ENCODE measurements around the gene MACROD2.

MACROD2 gene

DNA sequence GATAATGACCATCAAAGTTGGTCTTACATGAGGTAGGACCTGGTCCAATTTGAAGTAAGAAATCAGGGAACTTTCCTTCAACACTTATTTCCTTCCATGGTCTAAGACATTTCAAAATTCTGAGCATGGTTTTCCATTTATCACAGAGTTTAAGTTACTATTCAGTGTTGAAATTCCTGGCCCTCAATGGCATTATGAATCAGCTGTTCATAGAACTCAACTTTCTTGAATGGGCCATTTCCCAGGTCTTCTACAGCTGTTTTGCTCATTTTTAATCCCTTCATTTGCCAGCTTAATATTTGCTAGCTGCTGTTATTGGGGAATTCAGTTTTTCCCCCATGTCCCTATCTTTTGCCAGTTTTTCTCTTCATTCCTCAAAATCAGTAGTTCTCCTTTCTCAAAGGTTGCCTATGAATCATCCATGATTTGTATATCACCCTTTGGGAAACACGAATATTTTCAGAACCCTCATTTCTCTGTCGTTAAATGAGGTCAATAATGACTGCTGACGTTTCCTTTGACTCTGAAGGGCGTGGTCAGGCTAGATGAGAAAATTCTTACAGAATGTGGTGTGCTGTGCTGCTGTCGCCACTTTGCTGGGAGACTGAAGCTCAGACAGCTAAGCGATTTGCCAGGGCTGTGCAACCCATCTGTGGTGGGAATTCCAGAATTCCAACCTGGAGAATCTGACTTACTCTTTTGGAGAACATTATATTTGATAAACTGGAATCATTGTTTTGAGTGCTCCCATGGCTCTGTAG lies 558.6 kb downstream of the MACROD2 start:
- no peak for DNase-seq

DNA sequence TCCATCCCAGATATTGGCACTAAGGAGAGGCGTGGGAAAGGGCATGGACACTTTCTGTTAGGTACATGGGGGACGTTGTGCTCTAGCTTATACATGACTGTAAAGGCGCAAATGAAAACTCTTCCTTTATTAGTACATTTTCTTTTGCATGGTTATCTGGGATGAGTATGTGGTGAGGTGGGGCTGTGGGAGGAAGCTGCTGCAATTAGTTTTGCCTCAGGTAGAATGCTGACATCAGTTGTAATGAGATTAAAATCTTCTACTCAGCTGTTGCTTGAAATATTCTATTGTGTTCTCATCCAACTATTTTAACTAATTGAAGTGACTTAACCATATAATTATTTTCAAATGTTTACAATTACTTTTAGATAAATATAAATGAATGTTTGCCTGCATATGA lies 560.4 kb downstream of the MACROD2 start:
- DNase-seq, result no peak

GRCh38 chr20:14556206-14556605 lies 560.9 kb downstream of the MACROD2 start:
- DNase-seq, result no peak

DNA sequence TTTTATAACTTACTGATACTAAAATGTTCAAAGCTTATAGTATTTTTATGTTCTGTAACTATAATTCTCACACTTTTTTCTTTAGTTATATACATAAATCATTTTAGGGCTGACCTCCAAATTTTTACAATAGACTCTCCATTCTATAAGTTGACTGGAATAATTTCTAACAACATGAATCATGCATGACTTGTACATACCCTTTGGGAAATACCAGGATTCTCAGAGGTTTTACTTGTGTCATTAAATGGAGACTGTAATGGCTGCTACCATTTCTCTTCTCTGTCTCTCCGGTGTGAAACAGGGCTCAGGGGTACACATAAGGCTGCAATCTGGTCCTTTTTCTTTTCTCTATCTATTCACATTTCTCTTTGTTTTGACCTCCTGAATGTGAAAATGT lies 564.3 kb downstream of the MACROD2 start:
- no peak for DNase-seq

GRCh38 chr20:14561741-14562221 lies 566.5 kb downstream of the MACROD2 start:
- DNase-seq, result no peak

GRCh38 chr20:14562981-14563380 lies 567.7 kb downstream of the MACROD2 start:
- DNase-seq, result no peak

- no peak for DNase-seq
Measured at GRCh38 chr20:14566505-14566904, 571.2 kb downstream of the MACROD2 start.

- DNase-seq, result no peak
Measured at GRCh38 chr20:14568225-14568624, 572.9 kb downstream of the MACROD2 start.

- no peak for DNase-seq
Measured at GRCh38 chr20:14568701-14569100, 573.4 kb downstream of the MACROD2 start.

GRCh38 chr20:14569641-14570040 lies 574.3 kb downstream of the MACROD2 start:
- DNase-seq, result no peak

- no peak for DNase-seq
Measured at GRCh38 chr20:14570811-14571210, 575.5 kb downstream of the MACROD2 start.

DNA sequence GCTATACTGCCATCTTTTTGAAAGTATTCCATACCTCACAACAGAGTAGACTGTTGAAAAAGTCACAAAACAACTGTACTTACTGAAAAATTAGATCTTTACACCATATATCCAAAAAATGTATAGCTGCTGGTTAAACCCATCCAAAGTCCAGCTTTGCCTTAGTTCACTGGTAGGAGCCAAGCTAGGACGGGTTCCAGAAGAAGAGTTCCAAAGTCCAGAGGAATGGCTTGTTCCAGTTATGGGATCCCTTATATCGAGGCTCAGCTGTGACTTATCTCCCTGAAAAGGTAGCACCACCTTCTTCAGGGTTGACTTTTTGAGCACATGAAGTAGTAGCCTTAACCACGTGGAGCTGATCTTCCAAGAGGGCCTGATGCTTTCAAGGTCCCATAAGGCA lies 578.4 kb downstream of the MACROD2 start:
- no peak for DNase-seq

GRCh38 chr20:14576196-14576877 lies 581.0 kb downstream of the MACROD2 start:
- no peak for DNase-seq

DNA sequence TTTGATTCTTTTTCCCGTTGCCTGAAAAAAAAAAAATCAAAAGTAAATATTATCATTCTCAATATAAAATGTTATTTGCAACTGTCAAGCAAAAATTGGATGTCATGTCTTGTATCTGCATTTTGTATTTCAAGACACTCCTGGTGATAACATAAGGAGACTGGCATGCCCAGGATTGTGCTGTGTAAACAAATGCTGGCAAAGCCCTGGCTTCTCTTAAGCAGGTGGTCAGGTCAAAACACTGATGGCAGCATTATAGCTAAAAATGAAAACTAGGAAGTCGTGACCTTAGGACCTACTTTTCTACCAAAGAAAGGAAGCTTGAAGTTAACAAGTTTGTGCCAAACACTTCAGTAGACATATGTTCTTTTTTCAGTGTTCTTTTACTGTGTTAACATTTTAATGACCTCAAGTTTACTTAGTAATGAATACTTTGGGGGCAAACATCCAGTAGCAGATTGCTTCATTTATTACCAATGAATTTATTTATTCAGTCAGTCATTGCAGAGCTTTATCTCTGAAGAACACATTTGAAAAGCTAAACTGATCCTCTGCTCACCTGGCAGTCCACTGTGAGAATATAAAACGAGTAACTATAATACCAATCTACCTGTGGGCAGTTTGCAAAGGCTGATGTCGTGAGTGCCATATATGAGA lies 585.2 kb downstream of the MACROD2 start:
- no peak for DNase-seq

DNA sequence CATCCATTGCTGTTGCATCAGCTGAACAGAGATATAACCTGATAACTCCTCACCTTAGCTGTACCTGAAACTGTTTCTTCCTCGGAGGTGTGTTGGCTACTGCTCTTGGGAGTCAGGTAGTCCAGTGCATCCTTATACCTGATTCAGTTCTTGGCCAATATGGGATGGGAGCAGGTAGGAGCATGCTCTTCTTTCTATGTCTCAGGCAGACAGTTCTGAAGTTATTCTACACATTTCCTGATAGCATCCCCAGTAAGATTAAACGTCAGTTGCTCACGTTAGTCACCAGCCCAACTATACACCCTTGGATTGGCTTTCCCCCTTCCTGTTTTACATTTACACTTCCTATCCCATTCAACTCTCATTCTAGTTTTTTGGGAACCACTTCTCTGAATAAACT lies 586.4 kb downstream of the MACROD2 start:
- no peak for DNase-seq

- no peak for DNase-seq
Measured at GRCh38 chr20:14582855-14583254, 587.5 kb downstream of the MACROD2 start.

DNA sequence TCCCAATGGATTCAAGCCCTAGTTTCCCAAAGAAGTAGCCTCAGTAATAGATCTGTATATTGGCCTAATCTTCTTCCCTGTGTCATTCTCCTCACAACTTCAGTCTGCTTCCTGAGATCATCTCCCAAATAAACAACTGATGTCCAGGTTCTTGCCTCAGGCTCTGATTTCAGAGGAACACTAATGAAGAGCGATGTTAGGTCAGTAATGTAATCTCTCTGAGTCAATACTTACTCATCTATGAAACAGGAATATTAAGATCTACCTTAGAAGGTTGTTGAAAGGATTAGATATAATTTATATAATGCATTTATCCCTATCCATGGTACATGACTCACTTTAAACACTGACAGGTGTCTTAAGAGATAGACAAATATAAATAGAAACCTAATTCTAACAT lies 588.1 kb downstream of the MACROD2 start:
- no peak for DNase-seq

- DNase-seq, result no peak
Measured at GRCh38 chr20:14589383-14589782, 594.1 kb downstream of the MACROD2 start.

DNA sequence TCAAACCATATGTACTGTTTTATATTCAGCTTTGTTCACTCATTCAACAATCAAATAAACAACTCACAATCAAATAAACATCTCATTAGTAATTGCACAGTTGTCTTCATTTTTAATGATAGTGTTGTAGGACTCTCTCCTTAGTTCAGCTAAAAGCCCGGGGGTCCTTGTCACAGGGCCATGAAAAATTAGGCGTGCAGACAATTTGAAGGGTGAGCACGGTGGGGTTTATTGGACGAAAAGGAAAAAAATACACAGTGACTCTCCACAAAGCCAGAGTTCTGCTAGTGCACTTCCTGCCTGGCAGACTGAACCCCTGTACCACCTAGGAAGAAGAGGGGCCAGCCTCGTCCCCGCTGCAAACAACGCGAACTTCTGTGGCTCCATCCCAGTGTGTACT lies 599.7 kb downstream of the MACROD2 start:
- DNase-seq, result no peak

DNA sequence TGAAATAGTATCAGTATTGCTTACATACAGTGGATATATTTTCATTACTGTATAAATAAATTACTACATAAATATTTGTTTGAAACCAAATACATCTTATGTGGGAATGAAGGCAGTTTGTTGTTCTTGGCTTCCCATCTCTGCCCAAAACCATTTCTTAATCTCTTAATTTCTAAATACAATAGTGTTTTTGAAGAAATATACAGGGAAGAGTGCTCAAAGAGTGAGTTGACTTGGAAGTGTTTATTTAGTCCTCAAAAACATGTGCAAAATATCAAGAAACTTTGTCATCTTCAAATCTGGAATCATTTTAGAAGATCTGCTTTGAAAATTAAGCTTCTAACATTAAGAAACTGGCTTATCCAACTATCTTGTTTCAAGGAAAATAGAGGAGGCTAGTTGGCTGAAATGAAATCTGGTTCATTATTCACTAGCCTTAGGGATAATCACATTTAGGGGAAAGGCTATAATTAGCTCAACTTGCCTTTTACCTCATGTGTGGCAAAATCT lies 601.9 kb downstream of the MACROD2 start:
- no peak for DNase-seq

GRCh38 chr20:14599613-14600012 lies 604.3 kb downstream of the MACROD2 start:
- no peak for DNase-seq

DNA sequence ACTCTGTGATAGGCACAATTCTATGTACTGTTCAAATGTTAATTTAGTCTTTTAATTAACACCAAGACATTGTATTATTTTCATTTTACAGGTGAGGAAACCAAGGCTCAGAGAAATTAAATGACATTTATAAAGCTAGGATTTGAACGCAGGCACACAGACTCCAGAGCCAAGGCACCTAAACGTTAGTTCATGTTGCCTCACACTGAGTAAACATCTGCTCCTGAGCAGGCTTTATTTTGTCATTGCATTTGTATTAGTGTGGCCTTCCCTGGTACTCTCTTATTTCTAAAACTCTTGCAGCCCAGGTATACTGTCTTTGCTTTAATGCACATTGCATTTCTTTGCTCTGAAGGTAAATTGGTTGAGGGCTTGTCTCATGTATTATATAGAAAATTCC lies 605.2 kb downstream of the MACROD2 start:
- DNase-seq, result no peak

DNA sequence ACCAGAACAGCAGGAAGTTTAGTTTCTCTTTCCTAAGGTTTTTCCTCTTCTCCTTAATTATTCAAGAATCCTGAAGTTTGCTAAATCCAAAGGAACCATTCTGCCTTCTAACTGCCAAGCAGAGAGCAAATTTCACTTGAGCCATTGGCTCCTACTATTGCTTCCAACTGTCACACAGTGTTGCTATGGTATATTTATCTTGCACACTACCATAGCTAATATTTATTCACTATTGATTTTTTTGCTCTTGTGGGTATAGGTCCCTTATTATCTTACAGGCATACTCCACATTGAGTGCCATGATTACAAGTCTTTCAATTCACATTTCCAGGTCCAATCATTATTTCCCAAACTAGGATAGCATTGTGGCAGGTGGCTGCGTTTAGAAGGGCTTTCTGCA lies 608.8 kb downstream of the MACROD2 start:
- no peak for DNase-seq
